K562 (cell line): ENCODE results near the gene GPR42. TPM values are rescaled to one million over a fixed set of nuclear protein-coding genes. Genes with fewer than 3 reads are reported as not detected.

Experiments
- CTBP1 ChIP-seq: fragments of 450-650 bp; IDR thresholded peaks from 2 replicates; pipeline ENCODE4 v1.6.1; 2016; ENCODE audit warnings: borderline replicate concordance
- IRF2 ChIP-seq: sonication (generic); formaldehyde crosslinking; IDR thresholded peaks from 2 replicates; pipeline ENCODE4 v1.8.1; 2022; ENCODE audit warnings: mild to moderate bottlenecking, missing genetic modification reagents
- JUND ChIP-seq, 2 experiments: IDR thresholded peaks; 2 replicates in 1 of 2; 3 replicates in 1 of 2; pipeline ENCODE4 v1.6.1; 2011; ENCODE audit warnings: borderline replicate concordance in 2 of 2, low read depth in 2 of 2, low read length in 2 of 2, improper control_type of control experiment in 1 of 2, missing biosample characterization in 1 of 2, missing genetic modification characterization in 1 of 2, missing genetic modification reagents in 1 of 2
- PCBP1 ChIP-seq: fragments of 200-400 bp; formaldehyde crosslinking; IDR thresholded peaks from 2 replicates; pipeline ENCODE4 v1.6.1; 2018; ENCODE audit warnings: mild to moderate bottlenecking, low read depth, low read length; ENCODE audit not compliant: poor library complexity, severe bottlenecking
- PYGO2 ChIP-seq: fragments of 450-650 bp; IDR thresholded peaks from 2 replicates; pipeline ENCODE4 v1.6.1; 2016; ENCODE audit warnings: mild to moderate bottlenecking, missing genetic modification characterization, moderate library complexity, missing compliant biosample characterization
- SETDB1 ChIP-seq: IDR thresholded peaks from one replicate; pipeline ENCODE4 v1.6.1; 2012; ENCODE audit warnings: low read length, control low read depth, inconsistent platforms
- TAF9B ChIP-seq: fragments of 450-650 bp; IDR thresholded peaks from 2 replicates; pipeline ENCODE4 v1.6.1; 2018; ENCODE audit warnings: mild to moderate bottlenecking; ENCODE audit not compliant: partially characterized antibody
- TFAM ChIP-seq: fragments of 250-450 bp; sonication (Bioruptor Pico); conservative IDR thresholded peaks from 2 replicates; pipeline ENCODE4 v1.5.0; 2021; ENCODE audit warnings: mild to moderate bottlenecking, moderate library complexity
- ZNF239 ChIP-seq: fragments of 250-450 bp; sonication (Bioruptor Pico); IDR thresholded peaks from 2 replicates; pipeline ENCODE4 v1.4.0; 2020; ENCODE audit warnings: mild to moderate bottlenecking
- polyA plus RNA-seq, 8 experiments: library from polyadenylated mRNA; depleted of rRNA in 4 of 8; stranded (reverse) in 5 of 8; unstranded in 3 of 8; fragments of >200 nt; fragmentation: Nextera tagmentation in 2 of 8; fragmentation: Illumina TruSeq in 1 of 8; extraction: Ambion mirVana in 2 of 8; extraction: Trizol in 1 of 8; gene quantifications; 2 replicates each; pipeline versions ENCODE4 v1.2.1 to v1.2.3, GENCODE V29; 2011 to 2014; ENCODE audit warnings: inconsistent platforms in 1 of 8, missing spikeins in 1 of 8
- total RNA-seq, 7 experiments: library from RNA; depleted of rRNA in 6 of 7; stranded (reverse); fragments of >200 nt in 6 of 7; fragmentation: Illumina TruSeq in 2 of 7; extraction: Trizol in 2 of 7; gene quantifications; 2 replicates each; pipeline versions ENCODE4 v1.2.1 to v1.2.3, GENCODE V29; 2011 to 2021; ENCODE audit warnings: low replicate concordance in 1 of 7
- TF ChIP-seq, protein P1 (sequence below): fragments of 450-650 bp; IDR thresholded peaks from 2 replicates; pipeline ENCODE4 v1.6.1; 2017; ENCODE audit warnings: mild to moderate bottlenecking, moderate library complexity
- TF ChIP-seq, protein P2 (sequence below), 2 experiments: IDR thresholded peaks; 2 replicates each; pipeline ENCODE4 v1.6.1; 2011; ENCODE audit warnings: borderline replicate concordance in 1 of 2, control low read depth in 1 of 2, low read depth in 1 of 2, low read length in 1 of 2, mild to moderate bottlenecking in 1 of 2, mixed read lengths in 1 of 2, moderate library complexity in 1 of 2; ENCODE audit not compliant: insufficient read depth in 1 of 2, insufficient read length in 1 of 2, poor library complexity in 1 of 2, severe bottlenecking in 1 of 2; ENCODE audit errors: extremely low read depth in 1 of 2
- TF ChIP-seq, protein P3 (sequence below): fragments of 250-450 bp; sonication (Bioruptor Pico); IDR thresholded peaks from 2 replicates; pipeline ENCODE4 v1.5.0; 2020; ENCODE audit warnings: mild to moderate bottlenecking, borderline replicate concordance
- TF ChIP-seq, protein P4 (sequence below): fragments of 450-650 bp; IDR thresholded peaks from 2 replicates; pipeline ENCODE4 v1.6.1; 2016; ENCODE audit warnings: low read depth, mild to moderate bottlenecking, moderate library complexity
- TF ChIP-seq, protein P5 (sequence below): fragments of 450-650 bp; formaldehyde crosslinking; IDR thresholded peaks from 2 replicates; pipeline ENCODE4 v1.4.0; 2022; ENCODE audit warnings: mild to moderate bottlenecking, moderate library complexity

GPR42 gene
- total and polyA plus RNA-seq, 9 of the 15 experiments (the other 6 are each of a cell fraction or from before 2014, with no cell fraction given): not detected

DNA sequence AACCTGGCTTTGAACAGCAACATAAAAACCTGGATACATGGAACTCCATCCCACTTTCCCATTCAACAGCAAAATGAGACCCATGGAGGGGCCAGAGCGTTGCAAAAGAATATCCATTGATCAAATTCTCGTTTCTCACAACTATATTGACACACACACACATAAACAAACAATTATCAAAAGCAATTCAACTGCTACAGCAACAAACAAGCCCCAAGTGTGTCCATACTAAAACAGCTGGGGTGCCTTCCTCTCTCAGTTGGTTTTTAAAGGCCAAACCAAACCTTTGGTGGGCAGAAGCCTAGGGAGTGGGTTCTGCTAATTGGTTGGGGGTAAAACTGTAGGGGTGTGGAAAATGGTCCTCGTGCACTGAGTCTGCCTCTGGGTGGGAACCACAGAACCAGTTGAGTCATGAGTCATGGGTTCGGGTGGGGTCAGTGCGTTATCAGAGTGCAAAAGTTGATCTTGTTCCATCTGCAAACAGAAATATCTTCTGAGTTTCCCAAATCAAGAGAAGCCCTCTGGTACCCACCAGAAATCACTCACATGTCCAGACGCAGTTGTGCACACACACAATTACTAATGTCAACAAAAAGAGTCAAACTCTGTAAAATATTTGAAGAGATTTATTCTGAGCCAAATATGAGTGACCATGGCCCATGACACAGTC lies 18.5 kb downstream of the GPR42 start (continued):
- TF ChIP-seq PYGO2 (tag) (0 out of 2 replicates have a peak, but pooled peaks have one; percentile 43), ZNF239 (CRISPR knock-in tag) (0 out of 2 replicates have a peak, but pooled peaks have one; percentile 15), TAF9B (no peak), JUND (IDR thresholded peaks at IDR 0.05; ENCODE audit: borderline replicate concordance, low read depth, low read length) (peak; percentile 95), JUND (tag; IDR thresholded peaks at IDR 0.05; ENCODE audit: borderline replicate concordance, low read depth, low read length) (peak; percentile 90; the same call in 2 of the 3 replicates), IRF2 (CRISPR knock-in tag) (no peak), SETDB1 (no peak), PCBP1 (no peak), CTBP1 (peak; percentile 42; the same call in 1 of the 2 replicates), TFAM (CRISPR knock-in tag) (no peak)
- TF ChIP-seq, protein P1, sequence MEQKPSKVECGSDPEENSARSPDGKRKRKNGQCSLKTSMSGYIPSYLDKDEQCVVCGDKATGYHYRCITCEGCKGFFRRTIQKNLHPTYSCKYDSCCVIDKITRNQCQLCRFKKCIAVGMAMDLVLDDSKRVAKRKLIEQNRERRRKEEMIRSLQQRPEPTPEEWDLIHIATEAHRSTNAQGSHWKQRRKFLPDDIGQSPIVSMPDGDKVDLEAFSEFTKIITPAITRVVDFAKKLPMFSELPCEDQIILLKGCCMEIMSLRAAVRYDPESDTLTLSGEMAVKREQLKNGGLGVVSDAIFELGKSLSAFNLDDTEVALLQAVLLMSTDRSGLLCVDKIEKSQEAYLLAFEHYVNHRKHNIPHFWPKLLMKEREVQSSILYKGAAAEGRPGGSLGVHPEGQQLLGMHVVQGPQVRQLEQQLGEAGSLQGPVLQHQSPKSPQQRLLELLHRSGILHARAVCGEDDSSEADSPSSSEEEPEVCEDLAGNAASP: peak; percentile 66; the same call in 1 of the 2 replicates
- TF ChIP-seq, protein P2, sequence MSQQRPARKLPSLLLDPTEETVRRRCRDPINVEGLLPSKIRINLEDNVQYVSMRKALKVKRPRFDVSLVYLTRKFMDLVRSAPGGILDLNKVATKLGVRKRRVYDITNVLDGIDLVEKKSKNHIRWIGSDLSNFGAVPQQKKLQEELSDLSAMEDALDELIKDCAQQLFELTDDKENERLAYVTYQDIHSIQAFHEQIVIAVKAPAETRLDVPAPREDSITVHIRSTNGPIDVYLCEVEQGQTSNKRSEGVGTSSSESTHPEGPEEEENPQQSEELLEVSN (IDR thresholded peaks at IDR 0.05; ENCODE audit: borderline replicate concordance in 1 of 2, extremely low read depth in 1 of 2, insufficient read depth in 1 of 2, insufficient read length in 1 of 2, low read depth in 1 of 2, low read length in 1 of 2, poor library complexity in 1 of 2, severe bottlenecking in 1 of 2): peak; percentile 63 to 85
- TF ChIP-seq, protein P3, sequence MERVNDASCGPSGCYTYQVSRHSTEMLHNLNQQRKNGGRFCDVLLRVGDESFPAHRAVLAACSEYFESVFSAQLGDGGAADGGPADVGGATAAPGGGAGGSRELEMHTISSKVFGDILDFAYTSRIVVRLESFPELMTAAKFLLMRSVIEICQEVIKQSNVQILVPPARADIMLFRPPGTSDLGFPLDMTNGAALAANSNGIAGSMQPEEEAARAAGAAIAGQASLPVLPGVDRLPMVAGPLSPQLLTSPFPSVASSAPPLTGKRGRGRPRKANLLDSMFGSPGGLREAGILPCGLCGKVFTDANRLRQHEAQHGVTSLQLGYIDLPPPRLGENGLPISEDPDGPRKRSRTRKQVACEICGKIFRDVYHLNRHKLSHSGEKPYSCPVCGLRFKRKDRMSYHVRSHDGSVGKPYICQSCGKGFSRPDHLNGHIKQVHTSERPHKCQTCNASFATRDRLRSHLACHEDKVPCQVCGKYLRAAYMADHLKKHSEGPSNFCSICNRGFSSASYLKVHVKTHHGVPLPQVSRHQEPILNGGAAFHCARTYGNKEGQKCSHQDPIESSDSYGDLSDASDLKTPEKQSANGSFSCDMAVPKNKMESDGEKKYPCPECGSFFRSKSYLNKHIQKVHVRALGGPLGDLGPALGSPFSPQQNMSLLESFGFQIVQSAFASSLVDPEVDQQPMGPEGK (CRISPR knock-in tag): no peak
- TF ChIP-seq, protein P4, sequence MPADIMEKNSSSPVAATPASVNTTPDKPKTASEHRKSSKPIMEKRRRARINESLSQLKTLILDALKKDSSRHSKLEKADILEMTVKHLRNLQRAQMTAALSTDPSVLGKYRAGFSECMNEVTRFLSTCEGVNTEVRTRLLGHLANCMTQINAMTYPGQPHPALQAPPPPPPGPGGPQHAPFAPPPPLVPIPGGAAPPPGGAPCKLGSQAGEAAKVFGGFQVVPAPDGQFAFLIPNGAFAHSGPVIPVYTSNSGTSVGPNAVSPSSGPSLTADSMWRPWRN: no peak
- TF ChIP-seq, protein P5, sequence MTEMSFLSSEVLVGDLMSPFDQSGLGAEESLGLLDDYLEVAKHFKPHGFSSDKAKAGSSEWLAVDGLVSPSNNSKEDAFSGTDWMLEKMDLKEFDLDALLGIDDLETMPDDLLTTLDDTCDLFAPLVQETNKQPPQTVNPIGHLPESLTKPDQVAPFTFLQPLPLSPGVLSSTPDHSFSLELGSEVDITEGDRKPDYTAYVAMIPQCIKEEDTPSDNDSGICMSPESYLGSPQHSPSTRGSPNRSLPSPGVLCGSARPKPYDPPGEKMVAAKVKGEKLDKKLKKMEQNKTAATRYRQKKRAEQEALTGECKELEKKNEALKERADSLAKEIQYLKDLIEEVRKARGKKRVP (CRISPR knock-in tag): peak; percentile 13; the same call in 1 of the 2 replicates
